ENCODE results near the gene NECTIN2. TPM values are rescaled to one million over a fixed set of nuclear protein-coding genes. Genes with fewer than 3 reads are reported as not detected.

Gene NECTIN2
- 97.9 and 98.9 TPM in 2 replicates for total RNA-seq

GRCh38 chr19:44845612-44846454 lies at the start of gene NECTIN2:
Gene NECTIN2 (plus strand): TSS chr19:44846297. CDS start chr19:44846526, 229 bp downstream.

GRCh38 chr19:44808463-44809371 lies 37.4 kb upstream of the NECTIN2 start, which contains the start of gene BCAM:
Gene BCAM (plus strand): TSS chr19:44809103. CDS start chr19:44809125, 22 bp downstream.

GRCh38 chr19:44891016-44891882 lies 45.2 kb downstream of the NECTIN2 start, which contains the start of gene TOMM40:
Gene TOMM40 (plus strand): TSS chr19:44891254. CDS start chr19:44891416, 162 bp downstream.

GRCh38 chr19:44905437-44906160 lies 59.5 kb downstream of the NECTIN2 start, which contains the start of gene APOE:
Gene APOE (plus strand): TSS chr19:44905796. CDS start chr19:44906625, 829 bp downstream.

GRCh38 chr19:44914433-44915206 lies 68.5 kb downstream of the NECTIN2 start, which contains the start of gene APOC1:
Gene APOC1 (plus strand): TSS chr19:44914608. CDS start chr19:44914892, 284 bp downstream.

Other genes with a start within 250 kb of the NECTIN2 start
- not detected in 2 replicates for gene IGSF23, start 232.7 kb upstream of the NECTIN2 start, total RNA-seq
- 61.2 and 139 TPM in 2 replicates for gene PVR, start 202.4 kb upstream of the NECTIN2 start, total RNA-seq
- 3.4 and 3.5 TPM in 2 replicates for gene CEACAM19, start 174.8 kb upstream of the NECTIN2 start, total RNA-seq
- not detected in 2 replicates for gene CEACAM16, start 147.1 kb upstream of the NECTIN2 start, total RNA-seq
- 3.1 TPM in 2 replicates for gene BCL3, start 97.6 kb upstream of the NECTIN2 start, total RNA-seq
- 5.5 and 6.3 TPM in 2 replicates for gene CBLC, start 68.4 kb upstream of the NECTIN2 start, total RNA-seq
- gene BCAM, start 37.2 kb upstream of the NECTIN2 start, total RNA-seq, result 0.43 and 2.4 TPM in 2 replicates
- 20.0 and 50.5 TPM in 2 replicates for gene TOMM40, start 45.0 kb downstream of the NECTIN2 start, total RNA-seq
- gene APOE, start 59.5 kb downstream of the NECTIN2 start, total RNA-seq, result 3.9 and 22.0 TPM in 2 replicates
- gene APOC1, start 68.3 kb downstream of the NECTIN2 start, total RNA-seq, result 0.79 TPM in 1 of 2 replicates, not detected in the other
- gene APOC4, start 95.9 kb downstream of the NECTIN2 start, total RNA-seq, result not detected in 2 replicates
- not detected in 2 replicates for gene APOC2, start 99.8 kb downstream of the NECTIN2 start, total RNA-seq
- 52.4 and 63.6 TPM in 2 replicates for gene CLPTM1, start 109.1 kb downstream of the NECTIN2 start, total RNA-seq
- 2.4 and 3.8 TPM in 2 replicates for gene RELB, start 155.2 kb downstream of the NECTIN2 start, total RNA-seq
- 23.3 and 23.6 TPM in 2 replicates for gene CLASRP, start 192.7 kb downstream of the NECTIN2 start, total RNA-seq
- 0.43 and 0.79 TPM in 2 replicates for gene ZNF296, start 230.2 kb downstream of the NECTIN2 start, total RNA-seq
- gene GEMIN7, start 233.0 kb downstream of the NECTIN2 start, total RNA-seq, result 20.4 and 36.9 TPM in 2 replicates
- gene PPP1R37, start 246.9 kb downstream of the NECTIN2 start, total RNA-seq, result 34.2 and 42.2 TPM in 2 replicates